Ovary (tissue), 9 donors: ENCODE data around the gene EZH1. TPM values are rescaled to one million over a fixed set of nuclear protein-coding genes. Genes with fewer than 3 reads are reported as not detected.
A peak's percentile ranks its signal among the peaks of the same experiment; 100 is the strongest.

ENCODE experiments used
- DNase-seq, 5 donors: peaks; one replicate each; pipeline ENCODE4 v3.0.0-alpha.2; 2019 to 2020
- H3K27ac ChIP-seq, 2 donors: fragments of 200-600 bp; one replicate each; pipeline versions ENCODE4 v1.5.1 to v1.8.0; 2019 to 2022
- H3K27me3 ChIP-seq: fragments of 200-600 bp; one replicate; pipeline ENCODE4 v1.8.0; 2022
- H3K36me3 ChIP-seq: fragments of 200-600 bp; sonication (generic); one replicate; pipeline ENCODE4 v1.5.1; 2019
- H3K4me1 ChIP-seq: one replicate; pipeline ENCODE4 v1.8.1; 2013; ENCODE audit warnings: mild to moderate bottlenecking, moderate library complexity; ENCODE audit not compliant: insufficient read depth
- H3K4me3 ChIP-seq: fragments of 200-600 bp; sonication (generic); one replicate; pipeline ENCODE4 v1.5.1; 2017
- H3K9me3 ChIP-seq, 2 donors: fragments of 200-600 bp in 1 of 2; sonication (generic) in 1 of 2; one replicate each; pipeline versions ENCODE4 v1.5.1 to v1.8.1; 2013 to 2019; ENCODE audit warnings: mild to moderate bottlenecking in 1 of 2, moderate library complexity in 1 of 2
- CTCF ChIP-seq, 3 donors: fragments of 450-650 bp in 2 of 3; fragments of 200-600 bp in 1 of 3; IDR thresholded peaks; one replicate each; pipeline versions ENCODE4 v1.5.1 to v1.8.0; 2016 to 2022; ENCODE audit warnings: antibody characterized with exemption in 3 of 3, mild to moderate bottlenecking in 1 of 3
- EP300 ChIP-seq: sonication (generic); formaldehyde crosslinking; IDR thresholded peaks from one replicate; pipeline ENCODE4 v1.6.1; 2017; ENCODE audit warnings: antibody characterized with exemption
- POLR2A ChIP-seq: fragments of 450-650 bp; IDR thresholded peaks from one replicate; pipeline ENCODE4 v1.6.1; 2017; ENCODE audit warnings: antibody characterized with exemption, mild to moderate bottlenecking, moderate library complexity
- WGBS, 3 donors: extraction: QIAGEN DNeasy Blood & Tissue Kit in 1 of 3; methylation state at CpG; one replicate each; pipeline versions ENCODE4 v1.1.5 to v1.1.7; 2013 to 2017; 5-methylcytosine and 5-hydroxymethylcytosine counted together
- intact Hi-C, 4 donors: fragments of 100-400 bp; cut with DNase I; formaldehyde crosslinking; loops; one replicate each; pipeline versions ENCODE4 v1.11.0 to v1.15.1; 2022 to 2023
- polyA plus RNA-seq, 2 donors: library from polyadenylated mRNA; stranded (reverse); fragments of 200-250 nt in 1 of 2; fragments of 350-450 nt in 1 of 2; fragmentation: Illumina TruSeq in 1 of 2; extraction: RNeasy Lipid Tissue Mini Kit (QIAGEN cat#74804) in 1 of 2; gene quantifications; one replicate each; pipeline ENCODE4 v1.2.3, GENCODE V29; 2013 to 2014
- total RNA-seq, 7 donors: library from RNA; depleted of rRNA in 2 of 7; stranded (reverse); fragments of >200 nt in 2 of 7; fragmentation: NEBNext Ultra II Directional in 3 of 7; extraction: Animal tissue kit (Norgen Biotek cat#: 25700) in 3 of 7; gene quantifications; one replicate each; pipeline versions ENCODE4 v1.1.0 to v1.2.4, GENCODE V29; 2016 to 2023
- donor health status: DM: no; HTN: no; CAD: no; lungs with moderate emphysema.
- donor health status: DM: no; HTN: no; CAD: no.
- donor health status: Bipolar disorder and iron deficiency.
- donor health status: DM: yes; HTN: yes; CAD: no.
- donor health status: DM: no; HTN: no; CAD: no.
- donor health status: DM: yes; HTN: yes; CAD: no.

The EZH1 gene
- total and polyA plus RNA-seq, 9 donors, result 32.9 to 95.2 (median 67.8) TPM

- no peak for DNase-seq
- H3K9me3 ChIP-seq, result no peaks in the 10 kb centered on the region
- no peaks in the 10 kb centered on the region for H3K27me3 ChIP-seq
- intact Hi-C loops, result loop anchor here in 1 of 4 donors (10.0 kb wide), 2 partner anchors 59 to 689 kb away; partner anchors contain the start of gene EZH1
- 84 to 88% (median 86%) methylated on average over 14 of the region's 14 CpGs for WGBS, 3 donors
- TF ChIP-seq POLR2A (no peak), CTCF (IDR thresholded peaks at IDR 0.05) (no peak), EP300 (no peak)
- peaks cover 6% of the 10 kb centered on the region for H3K4me1 ChIP-seq
- no peak overlapping the region for H3K4me3 ChIP-seq
- H3K27ac ChIP-seq, result no peak overlapping the region
- no peaks in the 10 kb centered on the region for H3K36me3 ChIP-seq
Measured at GRCh38 chr17:42685831-42686230, 59.0 kb downstream of the EZH1 start.

- DNase-seq, result peak in 2 of 5 donors; percentile 40 to 45
- H3K36me3 ChIP-seq, result no peaks in the 10 kb centered on the region
- H3K9me3 ChIP-seq, result no peaks in the 10 kb centered on the region
- 85 to 87% (median 87%) methylated on average over 50 of the region's 50 CpGs for WGBS, 3 donors
- H3K27me3 ChIP-seq, result no peaks in the 10 kb centered on the region
- H3K27ac ChIP-seq, result no peak overlapping the region
- H3K4me1 ChIP-seq, result peaks cover 8% of the 10 kb centered on the region
- H3K4me3 ChIP-seq, result no peak overlapping the region
- intact Hi-C loops, result loop anchor here in 2 of 4 donors (5.0 to 10.0 kb wide), 4 partner anchors 60 to 690 kb away; partner anchors contain the start of genes EZH1 (in 1 of the 2), PSMC3IP (in 1 of the 2), RETREG3 (in 1 of the 2) and TUBG1 (in 1 of the 2)
- no peak for TF ChIP-seq CTCF (IDR thresholded peaks at IDR 0.05)
- TF ChIP-seq EP300, result no peak
- no peak for TF ChIP-seq POLR2A
Measured at GRCh38 chr17:42684929-42685556, 59.8 kb downstream of the EZH1 start.

- Histone ChIP-seq H3K27ac (peak overlapping the region in 1 of 2 donors; percentile 68), H3K36me3 (no peaks in the 10 kb centered on the region), H3K4me1 (peaks cover 14% of the 10 kb centered on the region), H3K27me3 (no peaks in the 10 kb centered on the region), H3K4me3 (peak overlapping the region; percentile 50), H3K9me3 (no peaks in the 10 kb centered on the region)
- DNase-seq, result peak in 3 of 5 donors; percentile 42 to 71 (median 51)
- no peak for TF ChIP-seq EP300
- no peak for TF ChIP-seq POLR2A
- no peak for TF ChIP-seq CTCF (IDR thresholded peaks at IDR 0.05)
- intact Hi-C loops, result loop anchor here in 2 of 4 donors (5.0 to 10.0 kb wide), 4 partner anchors 61 to 691 kb away; partner anchors contain the start of genes EZH1 (in 1 of the 2), PSMC3IP (in 1 of the 2), RETREG3 (in 1 of the 2) and TUBG1 (in 1 of the 2)
- 9 to 24% (median 16%) methylated on average over 24 to 25 of the region's 25 CpGs for WGBS, 3 donors
Measured at GRCh38 chr17:42683407-42684034, 61.3 kb downstream of the EZH1 start.

GRCh38 chr17:42682722-42683403 lies 62.0 kb downstream of the EZH1 start:
- Histone ChIP-seq H3K4me3 (peak overlapping the region; percentile 50), H3K9me3 (no peaks in the 10 kb centered on the region), H3K27ac (peak overlapping the region in 1 of 2 donors; percentile 68), H3K4me1 (peaks cover 14% of the 10 kb centered on the region), H3K27me3 (no peaks in the 10 kb centered on the region), H3K36me3 (no peaks in the 10 kb centered on the region)
- intact Hi-C loops, result loop anchor here in 2 of 4 donors (5.0 to 10.0 kb wide), 4 partner anchors 62 to 692 kb away; partner anchors contain the start of genes EZH1 (in 1 of the 2), PSMC3IP (in 1 of the 2), RETREG3 (in 1 of the 2) and TUBG1 (in 1 of the 2)
- 0 to 1% (median 0%) methylated on average over 28 to 34 of the region's 34 CpGs for WGBS, 3 donors
- peak; percentile 66 to 80 (median 68) for DNase-seq
- TF ChIP-seq CTCF (IDR thresholded peaks at IDR 0.05), result no peak
- TF ChIP-seq POLR2A, result no peak
- TF ChIP-seq EP300, result no peak
